HepG2 (cell line): ENCODE measurements around the gene BANP. TPM values are rescaled to one million over a fixed set of nuclear protein-coding genes. Genes with fewer than 3 reads are reported as not detected.

Experiments
- ATAC-seq: fragments of 200-7000 bp; cut with Tn5 transposase; 3 replicates; pipeline ENCODE4 v1.9.1; 2020; ENCODE audit warnings: mild to moderate bottlenecking, moderate library complexity
- BruUV-seq: library from RNA; stranded (reverse); fragments of 400-500 nt; replicated peaks from 2 replicates; lab custom pipeline; 2021; lab: Mats Ljungman, UMichigan
- CTCF ChIA-PET: fragments of 300-600 bp; formaldehyde crosslinking; extraction: SDS; loops from one replicate; lab custom pipeline; 2021; ENCODE audit warnings: low total read pairs, inconsistent platforms, low intra/inter-chr PET ratio; lab: Yijun Ruan, JAX
- POLR2A ChIA-PET: fragments of 350-600 bp; sonication (Branson Sonifier 250); formaldehyde crosslinking; loops from one replicate; lab custom pipeline; 2020; ENCODE audit warnings: antibody characterized with exemption, inconsistent platforms; lab: Yijun Ruan, JAX
- DNase-seq: peaks from one replicate; pipeline ENCODE4 v3.0.0-alpha.2; 2015; ENCODE audit warnings: low spot score
- FAIRE-seq: peaks from 3 replicates; lab custom pipeline; 2011; peaks lifted over from hg19 to GRCh38; lab: Jason Lieb, UNC
- H2AFZ ChIP-seq: one replicate; pipeline ENCODE4 v1.6.1; 2011; ENCODE audit warnings: low read length, inconsistent platforms
- H3K27ac ChIP-seq: fragments of 300-600 bp; 3 replicates; pipeline ENCODE4 v1.8.0; 2011; ENCODE audit warnings: mixed run types, mild to moderate bottlenecking, mixed read lengths, low read length, inconsistent platforms; ENCODE audit not compliant: insufficient read depth; ENCODE audit errors: extremely low read length
- H3K27me3 ChIP-seq, 2 experiments: fragments of 200-600 bp in 1 of 2; 2 replicates in 1 of 2; 3 replicates in 1 of 2; pipeline versions ENCODE4 v1.6.0 to v1.8.0; 2011; ENCODE audit warnings: low read length in 2 of 2, mild to moderate bottlenecking in 2 of 2, moderate library complexity in 2 of 2, inconsistent platforms in 1 of 2; ENCODE audit not compliant: insufficient read depth in 2 of 2, control insufficient read depth in 1 of 2
- H3K36me3 ChIP-seq, 2 experiments: fragments of 200-600 bp in 1 of 2; replicated peaks in 1 of 2; 2 replicates in 1 of 2; 3 replicates in 1 of 2; pipeline versions ENCODE4 v1.5.1 to v1.8.0; 2011; ENCODE audit warnings: low read length in 2 of 2, inconsistent platforms in 1 of 2; ENCODE audit not compliant: insufficient read depth in 2 of 2, control insufficient read depth in 1 of 2
- H3K4me1 ChIP-seq: 2 replicates; pipeline ENCODE4 v1.5.1; 2012; ENCODE audit warnings: low read length, inconsistent platforms; ENCODE audit not compliant: insufficient read depth
- H3K4me2 ChIP-seq: 2 replicates; pipeline ENCODE4 v1.6.0; 2011; ENCODE audit warnings: low read depth, low read length, inconsistent platforms
- H3K4me3 ChIP-seq, 3 experiments: fragments of 200-600 bp in 1 of 3; sonication (generic), shearing (Covaris generic) in 1 of 3; replicated peaks in 1 of 3; 2 replicates each; pipeline ENCODE4 v1.5.1; 2011 to 2016; ENCODE audit warnings: low read length in 3 of 3, inconsistent platforms in 2 of 3, low read depth in 2 of 3, mild to moderate bottlenecking in 2 of 3, control low read depth in 1 of 3, mixed read lengths in 1 of 3; ENCODE audit not compliant: insufficient read depth in 1 of 3
- H3K79me2 ChIP-seq: one replicate; pipeline ENCODE4 v1.6.1; 2011; ENCODE audit warnings: low read length, inconsistent platforms; ENCODE audit not compliant: insufficient read depth
- H3K9ac ChIP-seq: 2 replicates; pipeline ENCODE4 v1.6.0; 2011; ENCODE audit warnings: mild to moderate bottlenecking, low read depth, low read length, inconsistent platforms; ENCODE audit not compliant: insufficient read depth
- H3K9me3 ChIP-seq: 2 replicates; pipeline ENCODE4 v1.5.1; 2012; ENCODE audit warnings: mild to moderate bottlenecking, low read length
- H4K20me1 ChIP-seq: 2 replicates; pipeline ENCODE4 v1.6.0; 2011; ENCODE audit warnings: inconsistent platforms, mild to moderate bottlenecking, low read length, moderate library complexity; ENCODE audit not compliant: insufficient read depth
- EZH2 ChIP-seq: conservative IDR thresholded peaks from 2 replicates; pipeline ENCODE4 v1.6.1; 2012; ENCODE audit warnings: mild to moderate bottlenecking, low read depth, low read length, moderate library complexity
- FIP1L1 ChIP-seq: fragments of 200-400 bp; formaldehyde crosslinking; IDR thresholded peaks from 2 replicates; pipeline ENCODE4 v1.6.1; 2018; ENCODE audit warnings: low read depth, mild to moderate bottlenecking, low read length, moderate library complexity, borderline replicate concordance; ENCODE audit not compliant: insufficient read depth
- GTF2F1 ChIP-seq: fragments of 150-350 bp; IDR thresholded peaks from 2 replicates; pipeline ENCODE4 v1.6.1; 2014; ENCODE audit warnings: low read length
- GZF1 ChIP-seq: sonication (generic); formaldehyde crosslinking; IDR thresholded peaks from 2 replicates; pipeline ENCODE4 v1.5.1; 2020; ENCODE audit warnings: mild to moderate bottlenecking, missing genetic modification reagents
- HOXA3 ChIP-seq: sonication (generic); formaldehyde crosslinking; IDR thresholded peaks from 2 replicates; pipeline ENCODE4 v1.5.0; 2020; ENCODE audit warnings: missing genetic modification reagents
- KAT8 ChIP-seq: IDR thresholded peaks from 2 replicates; pipeline ENCODE4 v1.6.1; 2016; ENCODE audit warnings: missing genetic modification reagents, missing compliant biosample characterization
- TEAD3 ChIP-seq: optimal IDR thresholded peaks from 2 replicates; pipeline ENCODE3; 2016; ENCODE audit warnings: borderline replicate concordance
- ZFY ChIP-seq: sonication (generic); formaldehyde crosslinking; IDR thresholded peaks from 2 replicates; pipeline ENCODE4 v1.4.0; 2020; ENCODE audit warnings: missing genetic modification reagents
- WGBS: methylation state at CpG from one replicate; pipeline ENCODE4 v1.1.6; 2017; ENCODE audit warnings: low lambda C conversion rate; 5-methylcytosine and 5-hydroxymethylcytosine counted together
- in situ Hi-C: cut with HindIII; loops from 2 replicates; pipeline ENCODE4 v1.10.0; 2017; ENCODE audit warnings: low pct_unique_long_range_greater_than_20kb; ENCODE audit not compliant: extremely low pct_ligation_motif_present
- intact Hi-C: fragments of 100-400 bp; cut with micrococcal nuclease; formaldehyde crosslinking; loops from one replicate; pipeline ENCODE4 v1.10.0; 2022; ENCODE audit not compliant: unreplicated experiment
- polyA plus RNA-seq, 8 experiments: library from polyadenylated mRNA; depleted of rRNA in 3 of 8; stranded (reverse) in 7 of 8; unstranded in 1 of 8; fragments of >200 nt; fragmentation: Illumina TruSeq in 4 of 8; extraction: Trizol in 4 of 8; gene quantifications; 2 replicates each; pipeline versions ENCODE4 v1.2.1 to v1.2.3, GENCODE V29; 2011 to 2016; ENCODE audit warnings: low read depth in 4 of 8, missing spikeins in 1 of 8, mixed read lengths in 1 of 8; ENCODE audit not compliant: insufficient read depth in 1 of 8
- total RNA-seq, 5 experiments: library from RNA; depleted of rRNA; stranded (reverse); fragments of >200 nt; fragmentation: Illumina TruSeq; extraction: Trizol; gene quantifications; 2 replicates each; pipeline ENCODE4 v1.2.3, GENCODE V29; 2016; ENCODE audit warnings: low read depth in 1 of 5
- TF ChIP-seq, protein P1 (sequence below): fragments of 450-650 bp; IDR thresholded peaks from 2 replicates; pipeline ENCODE4 v1.6.1; 2016

Gene BANP
- total and polyA plus RNA-seq, 2 of the 13 experiments (the other 11 are each of a cell fraction or from before 2014, with no cell fraction given) = 20.2 to 23.8 TPM

DNA sequence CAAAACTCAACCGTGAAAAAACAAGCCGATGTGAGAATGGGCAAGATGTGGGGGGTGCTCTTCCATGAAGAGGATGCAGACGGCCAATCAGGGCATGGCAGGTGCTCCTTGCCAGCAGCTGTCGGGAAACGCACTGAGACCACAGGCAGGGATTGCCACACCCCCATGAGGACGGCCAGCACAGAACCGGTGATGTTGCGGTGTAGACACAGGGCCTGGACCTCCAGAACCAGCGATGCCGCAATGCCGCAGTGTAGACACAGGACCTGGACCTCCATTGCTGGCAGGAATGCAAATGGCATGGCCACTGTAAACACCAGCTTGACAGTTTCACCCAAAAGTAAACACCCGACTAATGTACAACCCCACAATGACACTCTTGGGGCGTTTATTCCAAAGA is 164.9 kb downstream of the BANP start:
- 10% methylated on average over 10 of the region's 13 CpGs for WGBS
- no peak overlapping the region for H3K4me2 ChIP-seq
- no peak overlapping the region for H3K4me3 ChIP-seq
- DNase-seq = no peak
- no TSS peak for BruUV-seq
- no peaks in the 10 kb centered on the region for H3K9me3 ChIP-seq
- H3K79me2 ChIP-seq = no peaks in the 10 kb centered on the region
- FAIRE-seq = no peak
- H2AFZ ChIP-seq = no peak overlapping the region
- H3K27ac ChIP-seq = no peak overlapping the region
- no peak overlapping the region for H3K9ac ChIP-seq
- no peaks in the 10 kb centered on the region for H4K20me1 ChIP-seq
- in situ Hi-C loops = no loop called here
- H3K36me3 ChIP-seq = no peaks in the 10 kb centered on the region
- intact Hi-C loops = no loop called here
- ATAC-seq = no peak
- CTCF ChIA-PET = no interaction called here
- peaks cover 14 to 71% of the 10 kb centered on the region in 2 experiments for H3K27me3 ChIP-seq
- H3K4me1 ChIP-seq = peaks cover 29% of the 10 kb centered on the region
- POLR2A ChIA-PET = no interaction called here
- no peak for TF ChIP-seq HOXA3 (CRISPR knock-in tag)
- TF ChIP-seq EZH2 = peak; percentile 81

DNA sequence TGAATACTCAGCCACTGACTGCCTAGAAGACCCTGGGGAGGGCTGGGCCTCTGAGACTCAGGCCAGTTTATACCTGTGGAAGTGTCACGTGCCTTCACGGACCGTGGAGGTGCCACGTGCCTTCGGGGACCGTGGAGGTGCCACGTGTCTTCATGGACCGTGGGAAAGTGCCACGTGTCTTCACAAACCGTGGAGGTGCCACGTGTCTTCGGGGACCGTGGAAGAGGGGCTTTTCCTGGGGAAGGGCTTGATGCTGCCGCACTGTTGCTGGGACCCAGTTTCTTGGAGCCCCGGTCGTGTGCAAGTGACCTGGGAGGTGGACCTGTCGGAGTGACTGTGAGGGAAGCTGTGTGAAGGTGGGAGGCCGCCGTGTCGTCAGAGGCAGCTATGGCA is 166.2 kb downstream of the BANP start:
- POLR2A ChIA-PET = no interaction called here
- BruUV-seq = no TSS peak
- H3K79me2 ChIP-seq = no peaks in the 10 kb centered on the region
- no peak for TF ChIP-seq TEAD3 (CRISPR knock-in tag)
- TF ChIP-seq GTF2F1 = no peak
- no peak for TF ChIP-seq FIP1L1
- TF ChIP-seq, protein P1, sequence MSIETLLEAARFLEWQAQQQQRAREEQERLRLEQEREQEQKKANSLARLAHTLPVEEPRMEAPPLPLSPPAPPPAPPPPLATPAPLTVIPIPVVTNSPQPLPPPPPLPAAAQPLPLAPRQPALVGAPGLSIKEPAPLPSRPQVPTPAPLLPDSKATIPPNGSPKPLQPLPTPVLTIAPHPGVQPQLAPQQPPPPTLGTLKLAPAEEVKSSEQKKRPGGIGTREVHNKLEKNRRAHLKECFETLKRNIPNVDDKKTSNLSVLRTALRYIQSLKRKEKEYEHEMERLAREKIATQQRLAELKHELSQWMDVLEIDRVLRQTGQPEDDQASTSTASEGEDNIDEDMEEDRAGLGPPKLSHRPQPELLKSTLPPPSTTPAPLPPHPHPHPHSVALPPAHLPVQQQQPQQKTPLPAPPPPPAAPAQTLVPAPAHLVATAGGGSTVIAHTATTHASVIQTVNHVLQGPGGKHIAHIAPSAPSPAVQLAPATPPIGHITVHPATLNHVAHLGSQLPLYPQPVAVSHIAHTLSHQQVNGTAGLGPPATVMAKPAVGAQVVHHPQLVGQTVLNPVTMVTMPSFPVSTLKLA = peak; percentile 90
- no peak for TF ChIP-seq KAT8 (CRISPR knock-in tag)
- TF ChIP-seq ZFY (CRISPR knock-in tag) = no peak
- TF ChIP-seq GZF1 (CRISPR knock-in tag) = no peak
- TF ChIP-seq, all 625 proteins: peak for 1
- WGBS = 52% methylated on average over 19 of the region's 20 CpGs
- Histone ChIP-seq H3K4me2 (no peak overlapping the region), H3K4me1 (peaks cover 29% of the 10 kb centered on the region), H3K27me3 (peaks cover 16 to 64% of the 10 kb centered on the region in 2 experiments), H3K36me3 (no peaks in the 10 kb centered on the region), H3K4me3 (no peak overlapping the region), H3K9ac (no peak overlapping the region), H2AFZ (no peak overlapping the region), H4K20me1 (no peaks in the 10 kb centered on the region), H3K9me3 (no peaks in the 10 kb centered on the region), H3K27ac (no peak overlapping the region)
- intact Hi-C loops = no loop called here
- ATAC-seq (no peak), DNase-seq (no peak), FAIRE-seq (no peak)
- CTCF ChIA-PET = no interaction called here
- in situ Hi-C loops = no loop called here
